Measurements from ENCODE around the gene SRCAP. TPM values are rescaled to one million over a fixed set of nuclear protein-coding genes. Genes with fewer than 3 reads are reported as not detected.

The SRCAP gene
- total and polyA plus RNA-seq, 7 donors, result 2.4 to 39.1 (median 14.3) TPM

DNA sequence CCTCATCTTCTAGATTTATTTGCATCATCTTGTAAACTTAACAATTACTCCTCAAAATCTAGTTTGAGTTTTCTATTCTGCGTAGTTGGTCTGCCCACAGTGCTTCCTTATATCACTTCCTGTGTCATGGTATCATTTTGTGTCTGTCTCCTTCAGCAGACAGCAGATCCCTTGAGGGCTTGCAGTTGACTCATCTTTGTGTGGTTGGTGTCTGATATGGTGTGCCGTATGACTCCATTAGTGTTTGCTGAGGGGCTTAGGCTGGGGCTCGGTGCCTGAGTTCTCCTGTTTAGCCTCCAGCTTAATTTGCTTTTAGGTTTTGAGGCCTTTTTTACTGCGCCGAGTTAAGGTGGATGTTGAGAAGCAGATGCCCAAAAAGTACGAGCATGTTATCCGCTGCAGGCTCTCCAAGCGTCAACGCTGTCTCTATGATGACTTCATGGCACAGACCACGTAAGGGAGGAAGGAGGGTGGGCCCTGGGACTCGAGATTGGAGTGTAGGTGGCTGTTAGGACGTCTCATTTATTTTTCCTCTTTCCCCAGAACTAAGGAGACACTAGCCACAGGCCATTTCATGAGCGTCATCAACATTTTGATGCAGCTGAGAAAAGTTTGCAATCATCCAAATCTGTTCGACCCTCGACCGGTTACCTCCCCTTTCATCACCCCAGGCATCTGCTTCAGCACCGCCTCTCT, 16.9 kb downstream of the SRCAP start:
- peak overlapping the region in 1 of 4 donors; percentile 11 for H3K27ac ChIP-seq
- WGBS, 2 donors, result 84 to 88% methylated on average over 17 of the region's 17 CpGs

DNA sequence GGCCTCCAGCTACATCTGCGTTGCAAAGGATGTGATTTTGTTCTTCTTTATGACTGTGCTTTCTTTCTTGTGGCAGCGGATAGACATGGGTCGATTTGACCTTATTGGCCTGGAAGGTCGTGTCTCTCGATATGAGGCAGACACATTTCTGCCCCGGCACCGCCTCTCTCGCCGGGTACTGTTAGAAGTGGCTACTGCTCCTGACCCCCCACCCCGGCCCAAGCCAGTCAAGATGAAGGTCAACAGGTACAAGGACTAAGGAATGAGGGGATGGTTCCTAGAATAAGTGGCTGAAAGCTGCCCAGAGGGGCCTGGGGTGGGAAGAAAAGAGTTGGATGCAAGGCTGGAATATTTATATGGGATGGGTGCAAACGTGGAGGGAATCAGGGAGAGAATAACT, 21.1 kb downstream of the SRCAP start:
- WGBS, 2 donors, result 88 to 93% methylated on average over 11 of the region's 11 CpGs
- H3K4me3 ChIP-seq, result no peak overlapping the region
- H3K9me3 ChIP-seq, result no peaks in the 10 kb centered on the region
- H3K27ac ChIP-seq, result no peak overlapping the region
- peaks cover 42 to 100% (median 86%) of the 10 kb centered on the region in 4 donors for H3K36me3 ChIP-seq
- no peaks in the 10 kb centered on the region for H3K27me3 ChIP-seq
- DNase-seq, result no peak
- H3K4me1 ChIP-seq, result no peaks in the 10 kb centered on the region
- intact Hi-C loops (cut with DNase I), result no loop called here
- TF ChIP-seq CTCF (IDR thresholded peaks at IDR 0.05), result no peak
- no peak for TF ChIP-seq POLR2AphosphoS5 (IDR thresholded peaks at IDR 0.05)
- TF ChIP-seq POLR2A (IDR thresholded peaks at IDR 0.05), result no peak
- TF ChIP-seq EP300 (IDR thresholded peaks at IDR 0.05), result no peak

More for the DNA sequence above, 16.9 kb downstream of the SRCAP start:
- Histone ChIP-seq H3K4me1 (peaks cover 0 to 4% (median 0%) of the 10 kb centered on the region in 4 donors), H3K27me3 (no peaks in the 10 kb centered on the region), H3K9me3 (no peaks in the 10 kb centered on the region), H3K4me3 (no peak overlapping the region), H3K36me3 (peaks cover 41 to 100% (median 84%) of the 10 kb centered on the region in 4 donors)
- TF ChIP-seq POLR2AphosphoS5 (IDR thresholded peaks at IDR 0.05) (no peak), POLR2A (IDR thresholded peaks at IDR 0.05) (no peak), EP300 (IDR thresholded peaks at IDR 0.05) (no peak), CTCF (IDR thresholded peaks at IDR 0.05) (no peak)
- intact Hi-C loops (cut with DNase I), result no loop called here
- no peak for DNase-seq

DNA sequence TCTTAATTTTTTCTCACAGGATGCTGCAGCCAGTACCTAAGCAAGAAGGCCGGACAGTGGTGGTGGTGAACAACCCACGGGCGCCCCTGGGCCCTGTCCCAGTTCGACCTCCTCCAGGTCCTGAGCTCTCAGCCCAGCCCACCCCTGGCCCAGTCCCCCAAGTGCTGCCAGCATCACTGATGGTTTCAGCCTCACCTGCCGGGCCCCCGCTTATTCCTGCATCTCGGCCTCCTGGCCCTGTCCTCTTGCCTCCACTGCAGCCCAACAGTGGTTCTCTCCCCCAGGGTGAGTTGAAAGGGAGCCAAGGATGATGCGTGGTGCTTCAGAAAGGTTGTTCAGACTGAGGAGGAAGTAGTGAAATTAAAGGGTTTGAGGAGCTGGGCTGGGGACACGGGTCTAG, 21.7 kb downstream of the SRCAP start:
- intact Hi-C loops (cut with DNase I), result no loop called here
- Histone ChIP-seq H3K36me3 (peaks cover 41 to 100% (median 85%) of the 10 kb centered on the region in 4 donors), H3K27ac (no peak overlapping the region), H3K4me1 (no peaks in the 10 kb centered on the region), H3K4me3 (no peak overlapping the region), H3K27me3 (no peaks in the 10 kb centered on the region), H3K9me3 (no peaks in the 10 kb centered on the region)
- peak; percentile 36 for DNase-seq
- TF ChIP-seq POLR2A (IDR thresholded peaks at IDR 0.05), result no peak
- no peak for TF ChIP-seq EP300 (IDR thresholded peaks at IDR 0.05)
- no peak for TF ChIP-seq CTCF (IDR thresholded peaks at IDR 0.05)
- no peak for TF ChIP-seq POLR2AphosphoS5 (IDR thresholded peaks at IDR 0.05)
- 78 to 84% methylated on average over 9 of the region's 9 CpGs for WGBS, 2 donors

DNA sequence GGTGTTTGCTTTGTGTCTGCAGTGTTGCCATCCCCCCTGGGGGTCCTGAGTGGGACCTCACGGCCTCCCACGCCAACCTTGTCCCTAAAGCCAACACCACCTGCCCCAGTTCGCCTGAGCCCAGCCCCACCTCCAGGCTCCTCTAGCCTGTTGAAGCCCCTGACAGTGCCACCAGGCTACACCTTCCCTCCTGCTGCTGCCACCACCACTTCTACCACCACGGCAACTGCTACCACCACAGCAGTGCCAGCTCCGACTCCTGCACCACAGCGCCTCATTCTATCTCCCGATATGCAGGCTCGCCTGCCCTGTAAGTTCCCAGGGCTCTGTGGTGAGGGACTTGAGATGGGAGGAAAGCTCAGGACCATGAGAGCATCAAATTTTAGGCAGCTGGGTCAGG, 22.2 kb downstream of the SRCAP start:
- Histone ChIP-seq H3K9me3 (no peaks in the 10 kb centered on the region), H3K4me3 (no peak overlapping the region), H3K27me3 (no peaks in the 10 kb centered on the region), H3K27ac (no peak overlapping the region), H3K4me1 (no peaks in the 10 kb centered on the region), H3K36me3 (peaks cover 37 to 100% (median 80%) of the 10 kb centered on the region in 4 donors)
- DNase-seq, result peak; percentile 38
- intact Hi-C loops (cut with DNase I), result no loop called here
- 96 to 99% methylated on average over 8 of the region's 8 CpGs for WGBS, 2 donors
- TF ChIP-seq CTCF (IDR thresholded peaks at IDR 0.05), result no peak
- TF ChIP-seq POLR2A (IDR thresholded peaks at IDR 0.05), result no peak
- TF ChIP-seq POLR2AphosphoS5 (IDR thresholded peaks at IDR 0.05), result no peak

DNA sequence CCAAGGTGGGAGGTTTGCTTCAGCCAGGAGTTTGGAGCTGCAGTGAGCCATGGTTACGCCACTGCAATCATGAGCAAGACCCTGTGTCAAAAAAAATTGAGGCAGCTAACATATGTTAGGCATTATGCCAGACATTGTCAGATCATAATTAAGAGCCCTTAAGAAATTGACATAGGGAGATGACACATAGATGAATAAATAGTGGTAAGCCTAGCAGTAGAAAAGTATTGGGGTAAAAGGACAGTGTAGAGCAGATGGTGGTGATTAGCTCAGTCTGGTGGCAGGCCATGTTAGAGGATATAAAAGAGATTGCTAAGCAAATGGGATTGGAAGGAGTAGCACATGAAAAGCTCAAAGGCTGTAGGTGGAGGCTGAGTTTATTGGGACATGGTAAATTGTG, 22.6 kb downstream of the SRCAP start:
- Histone ChIP-seq H3K4me1 (no peaks in the 10 kb centered on the region), H3K36me3 (peaks cover 37 to 100% (median 76%) of the 10 kb centered on the region in 4 donors), H3K27me3 (no peaks in the 10 kb centered on the region), H3K4me3 (no peak overlapping the region), H3K27ac (no peak overlapping the region), H3K9me3 (no peaks in the 10 kb centered on the region)
- 82 to 92% methylated on average over 1 of the region's 1 CpG for WGBS, 2 donors
- intact Hi-C loops (cut with DNase I), result no loop called here
- TF ChIP-seq POLR2AphosphoS5 (IDR thresholded peaks at IDR 0.05), result no peak
- no peak for DNase-seq

All from sigmoid colon (tissue), 7 donors.